Measurements from ENCODE around the gene FUT7.

- TF ChIP-seq, protein P1, sequence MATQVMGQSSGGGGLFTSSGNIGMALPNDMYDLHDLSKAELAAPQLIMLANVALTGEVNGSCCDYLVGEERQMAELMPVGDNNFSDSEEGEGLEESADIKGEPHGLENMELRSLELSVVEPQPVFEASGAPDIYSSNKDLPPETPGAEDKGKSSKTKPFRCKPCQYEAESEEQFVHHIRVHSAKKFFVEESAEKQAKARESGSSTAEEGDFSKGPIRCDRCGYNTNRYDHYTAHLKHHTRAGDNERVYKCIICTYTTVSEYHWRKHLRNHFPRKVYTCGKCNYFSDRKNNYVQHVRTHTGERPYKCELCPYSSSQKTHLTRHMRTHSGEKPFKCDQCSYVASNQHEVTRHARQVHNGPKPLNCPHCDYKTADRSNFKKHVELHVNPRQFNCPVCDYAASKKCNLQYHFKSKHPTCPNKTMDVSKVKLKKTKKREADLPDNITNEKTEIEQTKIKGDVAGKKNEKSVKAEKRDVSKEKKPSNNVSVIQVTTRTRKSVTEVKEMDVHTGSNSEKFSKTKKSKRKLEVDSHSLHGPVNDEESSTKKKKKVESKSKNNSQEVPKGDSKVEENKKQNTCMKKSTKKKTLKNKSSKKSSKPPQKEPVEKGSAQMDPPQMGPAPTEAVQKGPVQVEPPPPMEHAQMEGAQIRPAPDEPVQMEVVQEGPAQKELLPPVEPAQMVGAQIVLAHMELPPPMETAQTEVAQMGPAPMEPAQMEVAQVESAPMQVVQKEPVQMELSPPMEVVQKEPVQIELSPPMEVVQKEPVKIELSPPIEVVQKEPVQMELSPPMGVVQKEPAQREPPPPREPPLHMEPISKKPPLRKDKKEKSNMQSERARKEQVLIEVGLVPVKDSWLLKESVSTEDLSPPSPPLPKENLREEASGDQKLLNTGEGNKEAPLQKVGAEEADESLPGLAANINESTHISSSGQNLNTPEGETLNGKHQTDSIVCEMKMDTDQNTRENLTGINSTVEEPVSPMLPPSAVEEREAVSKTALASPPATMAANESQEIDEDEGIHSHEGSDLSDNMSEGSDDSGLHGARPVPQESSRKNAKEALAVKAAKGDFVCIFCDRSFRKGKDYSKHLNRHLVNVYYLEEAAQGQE (IDR thresholded peaks at IDR 0.05; ENCODE audit: low read depth): no peak
- TF ChIP-seq NFIC (IDR thresholded peaks at IDR 0.05) (no peak), RAD21 (IDR thresholded peaks at IDR 0.05; ENCODE audit: low read depth) (no peak), CEBPB (IDR thresholded peaks at IDR 0.05) (no peak), FOXM1 (IDR thresholded peaks at IDR 0.05; ENCODE audit: borderline replicate concordance, low read depth) (no peak), EGR1 (IDR thresholded peaks at IDR 0.05) (no peak), TAF1 (IDR thresholded peaks at IDR 0.05; ENCODE audit: low read depth) (no peak), YY1 (IDR thresholded peaks at IDR 0.05; ENCODE audit: low read depth) (no peak), TEAD4 (IDR thresholded peaks at IDR 0.05) (no peak), EP300 (IDR thresholded peaks at IDR 0.05; ENCODE audit: borderline replicate concordance) (no peak), CREB1 (IDR thresholded peaks at IDR 0.05; ENCODE audit: low read depth) (no peak)
- TF ChIP-seq, protein P2, sequence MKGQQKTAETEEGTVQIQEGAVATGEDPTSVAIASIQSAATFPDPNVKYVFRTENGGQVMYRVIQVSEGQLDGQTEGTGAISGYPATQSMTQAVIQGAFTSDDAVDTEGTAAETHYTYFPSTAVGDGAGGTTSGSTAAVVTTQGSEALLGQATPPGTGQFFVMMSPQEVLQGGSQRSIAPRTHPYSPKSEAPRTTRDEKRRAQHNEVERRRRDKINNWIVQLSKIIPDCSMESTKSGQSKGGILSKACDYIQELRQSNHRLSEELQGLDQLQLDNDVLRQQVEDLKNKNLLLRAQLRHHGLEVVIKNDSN (IDR thresholded peaks at IDR 0.05): no peak
- TF ChIP-seq, protein P3, sequence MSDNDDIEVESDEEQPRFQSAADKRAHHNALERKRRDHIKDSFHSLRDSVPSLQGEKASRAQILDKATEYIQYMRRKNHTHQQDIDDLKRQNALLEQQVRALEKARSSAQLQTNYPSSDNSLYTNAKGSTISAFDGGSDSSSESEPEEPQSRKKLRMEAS (IDR thresholded peaks at IDR 0.05): no peak
These were observed 39.4 kb upstream of the FUT7 start for GRCh38 chr9:137071282-137071681.
